ENCODE measurements around the gene ZNF664.

DNA sequence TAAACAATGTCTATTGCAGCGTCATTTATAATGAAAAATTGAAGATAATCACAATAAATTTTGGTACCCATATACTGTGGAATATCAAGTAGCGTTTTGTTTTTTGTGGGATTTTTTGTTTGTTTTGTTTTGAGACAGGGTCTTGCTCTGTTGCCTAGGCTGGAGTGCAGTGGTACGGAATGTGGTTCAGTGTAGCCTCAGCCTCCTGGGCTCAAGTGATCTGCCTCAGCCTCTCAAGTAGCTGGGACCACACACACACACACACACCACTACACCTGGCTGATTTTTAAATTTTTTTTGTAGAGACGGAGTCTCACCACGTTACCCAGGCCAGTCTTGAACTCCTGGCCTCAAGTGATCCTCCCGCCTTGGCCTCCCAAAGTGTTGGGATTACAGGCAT is 6.6 kb downstream of the ZNF664 start:
- TF ChIP-seq, protein P1, sequence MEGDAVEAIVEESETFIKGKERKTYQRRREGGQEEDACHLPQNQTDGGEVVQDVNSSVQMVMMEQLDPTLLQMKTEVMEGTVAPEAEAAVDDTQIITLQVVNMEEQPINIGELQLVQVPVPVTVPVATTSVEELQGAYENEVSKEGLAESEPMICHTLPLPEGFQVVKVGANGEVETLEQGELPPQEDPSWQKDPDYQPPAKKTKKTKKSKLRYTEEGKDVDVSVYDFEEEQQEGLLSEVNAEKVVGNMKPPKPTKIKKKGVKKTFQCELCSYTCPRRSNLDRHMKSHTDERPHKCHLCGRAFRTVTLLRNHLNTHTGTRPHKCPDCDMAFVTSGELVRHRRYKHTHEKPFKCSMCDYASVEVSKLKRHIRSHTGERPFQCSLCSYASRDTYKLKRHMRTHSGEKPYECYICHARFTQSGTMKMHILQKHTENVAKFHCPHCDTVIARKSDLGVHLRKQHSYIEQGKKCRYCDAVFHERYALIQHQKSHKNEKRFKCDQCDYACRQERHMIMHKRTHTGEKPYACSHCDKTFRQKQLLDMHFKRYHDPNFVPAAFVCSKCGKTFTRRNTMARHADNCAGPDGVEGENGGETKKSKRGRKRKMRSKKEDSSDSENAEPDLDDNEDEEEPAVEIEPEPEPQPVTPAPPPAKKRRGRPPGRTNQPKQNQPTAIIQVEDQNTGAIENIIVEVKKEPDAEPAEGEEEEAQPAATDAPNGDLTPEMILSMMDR (IDR thresholded peaks at IDR 0.05), result no peak
- TF ChIP-seq EZH2 (IDR thresholded peaks at IDR 0.05; ENCODE audit: borderline replicate concordance, insufficient read depth, low read depth, low read length, poor library complexity, severe bottlenecking), result no peak
